ENCODE measurements around the gene ZNF609. TPM values are rescaled to one million over a fixed set of nuclear protein-coding genes. Genes with fewer than 3 reads are reported as not detected.

ZNF609 gene
- total and polyA plus RNA-seq, 2 of the 13 experiments (the other 11 are each of a cell fraction or from before 2014, with no cell fraction given) = 8.9 to 9.9 TPM

DNA sequence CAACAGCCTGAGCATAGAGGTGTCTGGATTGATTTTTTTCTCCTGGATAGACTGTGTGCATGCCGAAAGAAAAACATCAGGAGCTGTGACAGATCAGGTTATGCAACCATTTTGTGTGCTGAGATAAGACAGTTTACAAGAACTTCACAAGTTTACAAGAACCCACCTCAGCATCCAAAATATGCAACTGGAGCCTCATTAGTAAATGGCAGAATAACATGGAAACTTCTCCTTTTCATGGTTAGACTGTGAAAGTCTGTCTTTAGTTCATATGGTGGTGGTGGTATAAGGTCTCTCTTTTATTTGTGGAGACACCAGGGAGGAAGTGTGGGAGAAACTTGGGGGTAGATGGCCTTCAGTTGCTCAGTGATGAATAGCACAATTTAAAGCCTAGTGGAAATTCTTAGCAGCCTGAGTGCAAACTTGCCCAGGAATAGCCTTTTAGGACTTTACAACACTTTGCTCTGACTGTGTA, 3.7 kb upstream of the ZNF609 start (continued):
- TF ChIP-seq BCL6 (CRISPR knock-in tag; IDR thresholded peaks at IDR 0.05) = peak; percentile 68
- peak; percentile 76; the same call in 1 of the 2 replicates for TF ChIP-seq ZNF362 (CRISPR knock-in tag; IDR thresholded peaks at IDR 0.05; ENCODE audit: borderline replicate concordance)
- no peak for TF ChIP-seq ZNF160 (CRISPR knock-in tag; IDR thresholded peaks at IDR 0.05)
- no peak for TF ChIP-seq SSRP1 (CRISPR knock-in tag; IDR thresholded peaks at IDR 0.05)
- no peak for TF ChIP-seq REPIN1 (CRISPR knock-in tag; IDR thresholded peaks at IDR 0.05; ENCODE audit: borderline replicate concordance, low read depth)
- TF ChIP-seq ZNF235 (CRISPR knock-in tag; IDR thresholded peaks at IDR 0.05; ENCODE audit: borderline replicate concordance) = no peak
- no peak for TF ChIP-seq ZNF484 (CRISPR knock-in tag; IDR thresholded peaks at IDR 0.05; ENCODE audit: borderline replicate concordance, low read depth)
- TF ChIP-seq FOXP1 (IDR thresholded peaks at IDR 0.05) = no peak
- peak; percentile 77 for TF ChIP-seq FOXP1 (CRISPR knock-in tag; IDR thresholded peaks at IDR 0.05)
- TF ChIP-seq, protein P1, sequence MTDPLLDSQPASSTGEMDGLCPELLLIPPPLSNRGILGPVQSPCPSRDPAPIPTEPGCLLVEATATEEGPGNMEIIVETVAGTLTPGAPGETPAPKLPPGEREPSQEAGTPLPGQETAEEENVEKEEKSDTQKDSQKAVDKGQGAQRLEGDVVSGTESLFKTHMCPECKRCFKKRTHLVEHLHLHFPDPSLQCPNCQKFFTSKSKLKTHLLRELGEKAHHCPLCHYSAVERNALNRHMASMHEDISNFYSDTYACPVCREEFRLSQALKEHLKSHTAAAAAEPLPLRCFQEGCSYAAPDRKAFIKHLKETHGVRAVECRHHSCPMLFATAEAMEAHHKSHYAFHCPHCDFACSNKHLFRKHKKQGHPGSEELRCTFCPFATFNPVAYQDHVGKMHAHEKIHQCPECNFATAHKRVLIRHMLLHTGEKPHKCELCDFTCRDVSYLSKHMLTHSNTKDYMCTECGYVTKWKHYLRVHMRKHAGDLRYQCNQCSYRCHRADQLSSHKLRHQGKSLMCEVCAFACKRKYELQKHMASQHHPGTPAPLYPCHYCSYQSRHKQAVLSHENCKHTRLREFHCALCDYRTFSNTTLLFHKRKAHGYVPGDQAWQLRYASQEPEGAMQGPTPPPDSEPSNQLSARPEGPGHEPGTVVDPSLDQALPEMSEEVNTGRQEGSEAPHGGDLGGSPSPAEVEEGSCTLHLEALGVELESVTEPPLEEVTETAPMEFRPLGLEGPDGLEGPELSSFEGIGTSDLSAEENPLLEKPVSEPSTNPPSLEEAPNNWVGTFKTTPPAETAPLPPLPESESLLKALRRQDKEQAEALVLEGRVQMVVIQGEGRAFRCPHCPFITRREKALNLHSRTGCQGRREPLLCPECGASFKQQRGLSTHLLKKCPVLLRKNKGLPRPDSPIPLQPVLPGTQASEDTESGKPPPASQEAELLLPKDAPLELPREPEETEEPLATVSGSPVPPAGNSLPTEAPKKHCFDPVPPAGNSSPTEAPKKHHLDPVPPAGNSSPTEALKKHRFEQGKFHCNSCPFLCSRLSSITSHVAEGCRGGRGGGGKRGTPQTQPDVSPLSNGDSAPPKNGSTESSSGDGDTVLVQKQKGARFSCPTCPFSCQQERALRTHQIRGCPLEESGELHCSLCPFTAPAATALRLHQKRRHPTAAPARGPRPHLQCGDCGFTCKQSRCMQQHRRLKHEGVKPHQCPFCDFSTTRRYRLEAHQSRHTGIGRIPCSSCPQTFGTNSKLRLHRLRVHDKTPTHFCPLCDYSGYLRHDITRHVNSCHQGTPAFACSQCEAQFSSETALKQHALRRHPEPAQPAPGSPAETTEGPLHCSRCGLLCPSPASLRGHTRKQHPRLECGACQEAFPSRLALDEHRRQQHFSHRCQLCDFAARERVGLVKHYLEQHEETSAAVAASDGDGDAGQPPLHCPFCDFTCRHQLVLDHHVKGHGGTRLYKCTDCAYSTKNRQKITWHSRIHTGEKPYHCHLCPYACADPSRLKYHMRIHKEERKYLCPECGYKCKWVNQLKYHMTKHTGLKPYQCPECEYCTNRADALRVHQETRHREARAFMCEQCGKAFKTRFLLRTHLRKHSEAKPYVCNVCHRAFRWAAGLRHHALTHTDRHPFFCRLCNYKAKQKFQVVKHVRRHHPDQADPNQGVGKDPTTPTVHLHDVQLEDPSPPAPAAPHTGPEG (CRISPR knock-in tag; IDR thresholded peaks at IDR 0.05) = no peak
- peak; percentile 47; the same call in 1 of the 2 replicates for TF ChIP-seq RARA (CRISPR knock-in tag; IDR thresholded peaks at IDR 0.05)
- no peak for TF ChIP-seq MYC (CRISPR knock-in tag; IDR thresholded peaks at IDR 0.05; ENCODE audit: borderline replicate concordance)
- TF ChIP-seq KLF13 (CRISPR knock-in tag; IDR thresholded peaks at IDR 0.05) = no peak
- TF ChIP-seq ZNF180 (CRISPR knock-in tag; IDR thresholded peaks at IDR 0.05; ENCODE audit: borderline replicate concordance, low read depth) = no peak
- 0 out of 2 replicates have a peak, but pooled peaks have one; percentile 24 for TF ChIP-seq RCOR2 (CRISPR knock-in tag; IDR thresholded peaks at IDR 0.05)
- TF ChIP-seq, protein P2, sequence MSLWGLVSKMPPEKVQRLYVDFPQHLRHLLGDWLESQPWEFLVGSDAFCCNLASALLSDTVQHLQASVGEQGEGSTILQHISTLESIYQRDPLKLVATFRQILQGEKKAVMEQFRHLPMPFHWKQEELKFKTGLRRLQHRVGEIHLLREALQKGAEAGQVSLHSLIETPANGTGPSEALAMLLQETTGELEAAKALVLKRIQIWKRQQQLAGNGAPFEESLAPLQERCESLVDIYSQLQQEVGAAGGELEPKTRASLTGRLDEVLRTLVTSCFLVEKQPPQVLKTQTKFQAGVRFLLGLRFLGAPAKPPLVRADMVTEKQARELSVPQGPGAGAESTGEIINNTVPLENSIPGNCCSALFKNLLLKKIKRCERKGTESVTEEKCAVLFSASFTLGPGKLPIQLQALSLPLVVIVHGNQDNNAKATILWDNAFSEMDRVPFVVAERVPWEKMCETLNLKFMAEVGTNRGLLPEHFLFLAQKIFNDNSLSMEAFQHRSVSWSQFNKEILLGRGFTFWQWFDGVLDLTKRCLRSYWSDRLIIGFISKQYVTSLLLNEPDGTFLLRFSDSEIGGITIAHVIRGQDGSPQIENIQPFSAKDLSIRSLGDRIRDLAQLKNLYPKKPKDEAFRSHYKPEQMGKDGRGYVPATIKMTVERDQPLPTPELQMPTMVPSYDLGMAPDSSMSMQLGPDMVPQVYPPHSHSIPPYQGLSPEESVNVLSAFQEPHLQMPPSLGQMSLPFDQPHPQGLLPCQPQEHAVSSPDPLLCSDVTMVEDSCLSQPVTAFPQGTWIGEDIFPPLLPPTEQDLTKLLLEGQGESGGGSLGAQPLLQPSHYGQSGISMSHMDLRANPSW (CRISPR knock-in tag; IDR thresholded peaks at IDR 0.05; ENCODE audit: borderline replicate concordance) = no peak
- no peak for TF ChIP-seq GATA4 (IDR thresholded peaks at IDR 0.05; ENCODE audit: borderline replicate concordance, low read depth)
- no peak for TF ChIP-seq RFXAP (CRISPR knock-in tag; IDR thresholded peaks at IDR 0.05; ENCODE audit: borderline replicate concordance)
- TF ChIP-seq ZNF7 (CRISPR knock-in tag; IDR thresholded peaks at IDR 0.05) = no peak
- no peak for TF ChIP-seq ZFP1 (CRISPR knock-in tag; IDR thresholded peaks at IDR 0.05)
- no peak for TF ChIP-seq GPN1 (CRISPR knock-in tag; IDR thresholded peaks at IDR 0.05; ENCODE audit: borderline replicate concordance)
- no peak for TF ChIP-seq XRCC5 (optimal IDR thresholded peaks at IDR 0.05; ENCODE audit: low read length)
- TF ChIP-seq KDM5B (CRISPR knock-in tag; IDR thresholded peaks at IDR 0.05; ENCODE audit: borderline replicate concordance) = no peak
- no peak for TF ChIP-seq ZNF746 (CRISPR knock-in tag; IDR thresholded peaks at IDR 0.05)
